OCI-LY7 (cell line): ENCODE results near the gene CGB5. TPM values are rescaled to one million over a fixed set of nuclear protein-coding genes. Genes with fewer than 3 reads are reported as not detected.

Experiments used
- BruUV-seq: library from RNA; stranded (reverse); fragments of 400-500 nt; replicated peaks from 2 replicates; lab custom pipeline; 2021; lab: Mats Ljungman, UMichigan
- CTCF ChIA-PET: fragments of 300-600 bp; sonication (Branson Sonifier 250); formaldehyde crosslinking; loops from one replicate; lab custom pipeline; 2022; ENCODE audit warnings: antibody characterized with exemption; ENCODE audit not compliant: unreplicated experiment; lab: Charles Lee
- POLR2A ChIA-PET: fragments of 300-600 bp; sonication (Branson Sonifier 250); formaldehyde crosslinking; loops from one replicate; lab custom pipeline; 2022; ENCODE audit warnings: antibody characterized with exemption; lab: Charles Lee
- DNase-seq: peaks from one replicate; pipeline ENCODE4 v3.0.0-alpha.2; 2015; ENCODE audit warnings: low spot score
- H2AFZ ChIP-seq: fragments of 200-600 bp; sonication (generic), shearing (Covaris generic); 2 replicates; pipeline ENCODE4 v1.6.1; 2014; ENCODE audit warnings: mild to moderate bottlenecking, antibody characterized with exemption, low read length, moderate library complexity
- H3K27ac ChIP-seq: fragments of 200-600 bp; sonication (generic); 2 replicates; pipeline ENCODE4 v1.5.1; 2014; ENCODE audit warnings: mixed run types, low read depth, mild to moderate bottlenecking, moderate library complexity, low read length, inconsistent platforms; ENCODE audit not compliant: poor library complexity, severe bottlenecking
- H3K36me3 ChIP-seq: fragments of 200-600 bp; sonication (generic); 2 replicates; pipeline ENCODE4 v1.6.1; 2014; ENCODE audit warnings: mild to moderate bottlenecking, antibody characterized with exemption, low read length, moderate library complexity, mixed read lengths; ENCODE audit not compliant: insufficient read depth
- H3K4me1 ChIP-seq: fragments of 200-600 bp; sonication (generic); 2 replicates; pipeline ENCODE4 v1.5.1; 2014; ENCODE audit warnings: mild to moderate bottlenecking, low read length; ENCODE audit not compliant: insufficient read depth, poor library complexity, severe bottlenecking
- H3K4me2 ChIP-seq: fragments of 200-600 bp; sonication (generic); 2 replicates; pipeline ENCODE4 v1.6.1; 2014; ENCODE audit warnings: mild to moderate bottlenecking, low read length
- H3K4me3 ChIP-seq: fragments of 200-600 bp; sonication (generic); 2 replicates; pipeline ENCODE4 v1.5.1; 2014; ENCODE audit warnings: mild to moderate bottlenecking, low read depth, low read length; ENCODE audit not compliant: poor library complexity, severe bottlenecking
- H3K79me2 ChIP-seq: fragments of 200-600 bp; sonication (generic); 2 replicates; pipeline ENCODE4 v1.6.1; 2016; ENCODE audit warnings: low read depth, mild to moderate bottlenecking, low read length, moderate library complexity, mixed read lengths; ENCODE audit not compliant: insufficient read depth
- H3K9me2 ChIP-seq: fragments of 200-600 bp; sonication (generic); 2 replicates; pipeline ENCODE4 v1.6.1; 2016; ENCODE audit warnings: mild to moderate bottlenecking, low read length, mixed read lengths; ENCODE audit not compliant: insufficient read depth
- H3K9me3 ChIP-seq: fragments of 200-600 bp; sonication (generic); 2 replicates; pipeline ENCODE4 v1.6.1; 2014; ENCODE audit warnings: mild to moderate bottlenecking, mixed run types, low read length, mixed read lengths
- H4K20me1 ChIP-seq: fragments of 200-600 bp; sonication (generic); 2 replicates; pipeline ENCODE4 v1.6.1; 2014; ENCODE audit warnings: mild to moderate bottlenecking, antibody characterized with exemption, low read length, moderate library complexity, mixed read lengths; ENCODE audit not compliant: insufficient read depth
- CTCF ChIP-seq: fragments of 200-600 bp; sonication (generic); conservative IDR thresholded peaks from 2 replicates; pipeline ENCODE4 v1.5.1; 2014; ENCODE audit warnings: mild to moderate bottlenecking, antibody characterized with exemption, low read length, moderate library complexity, mixed read lengths
- EZH2phosphoT487 ChIP-seq: fragments of 200-600 bp; sonication (generic); IDR thresholded peaks from 2 replicates; pipeline ENCODE4 v1.6.1; 2018; ENCODE audit warnings: low read depth, borderline replicate concordance, mild to moderate bottlenecking, mixed run types, antibody characterized with exemption, low read length, moderate library complexity, mixed read lengths
- intact Hi-C: fragments of 100-400 bp; cut with micrococcal nuclease; formaldehyde crosslinking; loops from one replicate; pipeline ENCODE4 v1.10.0; 2022; ENCODE audit not compliant: unreplicated experiment
- total RNA-seq, 2 experiments: library from RNA; depleted of rRNA in 1 of 2; stranded (reverse); fragments of >200 nt in 1 of 2; shearing (Covaris generic) in 1 of 2; gene quantifications; 2 replicates each; pipeline ENCODE4 v1.2.3, GENCODE V29; 2014 to 2022

CGB5 gene
- total RNA-seq, 2 experiments from 2014 or later: not detected

GRCh38 chr19:49061445-49061844 lies 17.8 kb downstream of the CGB5 start:
- H3K9me2 ChIP-seq: no peaks in the 10 kb centered on the region

GRCh38 chr19:49064029-49064629 lies 20.5 kb downstream of the CGB5 start:
- H3K4me3 ChIP-seq: no peak overlapping the region
- DNase-seq: no peak
- H3K4me1 ChIP-seq: no peaks in the 10 kb centered on the region
- TF ChIP-seq CTCF (no peak), EZH2phosphoT487 (no peak)
- ChIA-PET POLR2A (no interaction called here), CTCF (no interaction called here)
- H3K36me3 ChIP-seq: no peaks in the 10 kb centered on the region
- intact Hi-C loops: no loop called here
- no TSS peak for BruUV-seq
- H3K79me2 ChIP-seq: no peaks in the 10 kb centered on the region
- H4K20me1 ChIP-seq: no peaks in the 10 kb centered on the region; the same call in 1 of the 2 replicates
- H3K27ac ChIP-seq: no peak overlapping the region
- H3K9me3 ChIP-seq: no peaks in the 10 kb centered on the region
- no peaks in the 10 kb centered on the region for H3K9me2 ChIP-seq
- no peak overlapping the region for H2AFZ ChIP-seq
- no peak overlapping the region for H3K4me2 ChIP-seq

More at GRCh38 chr19:49061445-49061844, 17.8 kb downstream of the CGB5 start:
- TF ChIP-seq EZH2phosphoT487 (no peak), CTCF (no peak)
- Histone ChIP-seq H3K79me2 (no peaks in the 10 kb centered on the region), H3K4me3 (no peak overlapping the region), H3K36me3 (no peaks in the 10 kb centered on the region), H3K4me2 (no peak overlapping the region), H3K27ac (no peak overlapping the region), H4K20me1 (no peaks in the 10 kb centered on the region), H3K4me1 (no peaks in the 10 kb centered on the region), H2AFZ (no peak overlapping the region), H3K9me3 (no peaks in the 10 kb centered on the region)
- DNase-seq: no peak
- intact Hi-C loops: no loop called here
- POLR2A ChIA-PET: no interaction called here
- CTCF ChIA-PET: no interaction called here
- BruUV-seq: no TSS peak

- Histone ChIP-seq H4K20me1 (no peaks in the 10 kb centered on the region; the same call in 1 of the 2 replicates), H3K79me2 (no peaks in the 10 kb centered on the region), H3K4me1 (no peaks in the 10 kb centered on the region), H2AFZ (no peak within 1 kb of the TSS), H3K4me3 (no peak within 1 kb of the TSS), H3K9me2 (no peaks in the 10 kb centered on the region), H3K36me3 (no peaks in the 10 kb centered on the region), H3K27ac (no peak within 1 kb of the TSS), H3K9me3 (no peaks in the 10 kb centered on the region), H3K4me2 (no peak within 1 kb of the TSS)
- BruUV-seq: no TSS peak
- intact Hi-C loops: no loop called here
- DNase-seq: no peak
- CTCF ChIA-PET: no interaction called here
- TF ChIP-seq EZH2phosphoT487 (no peak), CTCF (no peak)
- POLR2A ChIA-PET: no interaction called here
Measured at GRCh38 chr19:49064768-49065611, 21.3 kb downstream of the CGB5 start, which contains the start of gene NTF4. Gene NTF4 (minus strand): TSS chr19:49064818. CDS start chr19:49061997, 2,821 bp downstream.
